ENCODE measurements around the gene RGL2.

Gene RGL2

GRCh38 chr6:33317419-33317668 is 18.6 kb upstream of the RGL2 start:
- DNase-seq (ENCODE audit: low read depth, low spot score) = no peak

- no peak for DNase-seq (ENCODE audit: low read depth, low spot score)
Observed at GRCh38 chr6:33316603-33317418, 18.1 kb upstream of the RGL2 start.

GRCh38 chr6:33315793-33316602 is 17.3 kb upstream of the RGL2 start:
- DNase-seq (ENCODE audit: low read depth, low spot score) = no peak

GRCh38 chr6:33314943-33315792 is 16.4 kb upstream of the RGL2 start:
- no peak for DNase-seq (ENCODE audit: low read depth, low spot score)

- DNase-seq (ENCODE audit: low read depth, low spot score) = no peak
Observed at GRCh38 chr6:33314515-33314942, 15.8 kb upstream of the RGL2 start.

- no peak for DNase-seq (ENCODE audit: low read depth, low spot score)
Observed at GRCh38 chr6:33313709-33314514, 15.2 kb upstream of the RGL2 start, which contains the start of gene TAPBP. TAPBP (minus strand) TSS chr6:33314078; CDS start chr6:33314041, 37 bp downstream.

- no peak for DNase-seq (ENCODE audit: low read depth, low spot score)
Observed at GRCh38 chr6:33313105-33313708, 14.5 kb upstream of the RGL2 start.

- DNase-seq (ENCODE audit: low read depth, low spot score) = no peak
Observed at GRCh38 chr6:33312361-33313104, 13.8 kb upstream of the RGL2 start.

- no peak for DNase-seq (ENCODE audit: low read depth, low spot score)
Observed at GRCh38 chr6:33306356-33306755, 7.6 kb upstream of the RGL2 start.

GRCh38 chr6:33305052-33305451 is 6.3 kb upstream of the RGL2 start:
- no peak for DNase-seq (ENCODE audit: low read depth, low spot score)

GRCh38 chr6:33304216-33304615 is 5.5 kb upstream of the RGL2 start:
- no peak for DNase-seq (ENCODE audit: low read depth, low spot score)

GRCh38 chr6:33301877-33302276 is 3.1 kb upstream of the RGL2 start:
- DNase-seq (ENCODE audit: low read depth, low spot score) = no peak

- DNase-seq (ENCODE audit: low read depth, low spot score) = no peak
Observed at GRCh38 chr6:33299237-33299944, 649 bp upstream of the RGL2 start.

GRCh38 chr6:33297956-33298772 is 578 bp downstream of the RGL2 start:
- DNase-seq (ENCODE audit: low read depth, low spot score) = no peak

- DNase-seq (ENCODE audit: low read depth, low spot score) = no peak
Observed at GRCh38 chr6:33297406-33297955, 1.3 kb downstream of the RGL2 start.

GRCh38 chr6:33296797-33297405 is 1.8 kb downstream of the RGL2 start:
- no peak for DNase-seq (ENCODE audit: low read depth, low spot score)

GRCh38 chr6:33295621-33296369 is 2.9 kb downstream of the RGL2 start:
- no peak for DNase-seq (ENCODE audit: low read depth, low spot score)
